Measurements from ENCODE around the gene ZNF750.

Gene ZNF750

GRCh38 chr17:82872591-82873520 is 33.0 kb upstream of the ZNF750 start:
- DNase-seq (ENCODE audit: low read depth) = no peak

GRCh38 chr17:82871776-82872561 is 32.1 kb upstream of the ZNF750 start:
- DNase-seq (ENCODE audit: low read depth) = no peak

- DNase-seq (ENCODE audit: low read depth) = no peak
Measured at GRCh38 chr17:82871056-82871775, 31.4 kb upstream of the ZNF750 start.

GRCh38 chr17:82870541-82870940 is 30.7 kb upstream of the ZNF750 start:
- no peak for DNase-seq (ENCODE audit: low read depth)

- no peak for DNase-seq (ENCODE audit: low read depth)
Measured at GRCh38 chr17:82870091-82870491, 30.3 kb upstream of the ZNF750 start.

GRCh38 chr17:82869536-82869935 is 29.7 kb upstream of the ZNF750 start:
- no peak for DNase-seq (ENCODE audit: low read depth)

GRCh38 chr17:82868715-82869131 is 28.9 kb upstream of the ZNF750 start:
- DNase-seq (ENCODE audit: low read depth) = no peak

GRCh38 chr17:82867763-82868325 is 28.0 kb upstream of the ZNF750 start:
- DNase-seq (ENCODE audit: low read depth) = no peak

GRCh38 chr17:82866590-82867191 is 26.9 kb upstream of the ZNF750 start:
- DNase-seq (ENCODE audit: low read depth) = no peak

- no peak for DNase-seq (ENCODE audit: low read depth)
Measured at GRCh38 chr17:82865774-82866395, 26.1 kb upstream of the ZNF750 start.

- DNase-seq (ENCODE audit: low read depth) = no peak
Measured at GRCh38 chr17:82865274-82865673, 25.5 kb upstream of the ZNF750 start.

GRCh38 chr17:82864713-82865248 is 25.0 kb upstream of the ZNF750 start:
- no peak for DNase-seq (ENCODE audit: low read depth)

- DNase-seq (ENCODE audit: low read depth) = peak; percentile 85
Measured at GRCh38 chr17:82863941-82864712, 24.3 kb upstream of the ZNF750 start.

GRCh38 chr17:82863383-82863940 is 23.6 kb upstream of the ZNF750 start:
- no peak for DNase-seq (ENCODE audit: low read depth)

GRCh38 chr17:82862737-82863382 is 23.0 kb upstream of the ZNF750 start:
- no peak for DNase-seq (ENCODE audit: low read depth)

GRCh38 chr17:82862191-82862590 is 22.4 kb upstream of the ZNF750 start:
- no peak for DNase-seq (ENCODE audit: low read depth)

GRCh38 chr17:82861393-82861775 is 21.6 kb upstream of the ZNF750 start:
- no peak for DNase-seq (ENCODE audit: low read depth)

- no peak for DNase-seq (ENCODE audit: low read depth)
Measured at GRCh38 chr17:82860606-82861392, 21.0 kb upstream of the ZNF750 start.

Data from T follicular helper cell (primary cell).